Measurements from ENCODE around the gene CMA1.

- TF ChIP-seq EZH2 (IDR thresholded peaks at IDR 0.05; ENCODE audit: low read depth, unreplicated experiment) (no peak), POLR2AphosphoS5 (IDR thresholded peaks at IDR 0.05; ENCODE audit: low read depth) (no peak), CTCF (conservative IDR thresholded peaks at IDR 0.05; ENCODE audit: low read depth in 2 of 2) (no peak), CREB1 (CRISPR knock-in tag; IDR thresholded peaks at IDR 0.05; ENCODE audit: low read depth) (no peak), REST (IDR thresholded peaks at IDR 0.05; ENCODE audit: unreplicated experiment) (no peak), JUNB (IDR thresholded peaks at IDR 0.05; ENCODE audit: unreplicated experiment) (no peak), EZH2phosphoT487 (IDR thresholded peaks at IDR 0.05; ENCODE audit: unreplicated experiment) (no peak), ZNF331 (CRISPR knock-in tag; IDR thresholded peaks at IDR 0.05; ENCODE audit: low read depth) (no peak), NANOG (IDR thresholded peaks at IDR 0.05; ENCODE audit: borderline replicate concordance) (no peak), STAT1 (IDR thresholded peaks at IDR 0.05; ENCODE audit: unreplicated experiment) (no peak), ETS1 (IDR thresholded peaks at IDR 0.05) (no peak)
These were observed 43.9 kb downstream of the CMA1 start for GRCh38 chr14:24463884-24464785.

All from GM23338 (cell line).